ENCODE results near the gene BBIP1. TPM values are rescaled to one million over a fixed set of nuclear protein-coding genes. Genes with fewer than 3 reads are reported as not detected.

Gene BBIP1
- total RNA-seq, 2 experiments from 2014 or later = 32.4 to 34.4 TPM

Other genes with a start within 250 kb of the BBIP1 start
- 59.0 and 70.6 TPM in 2 replicates for gene PDCD4, start 47.3 kb downstream of the BBIP1 start, total RNA-seq (2014; rRNA removed; shearing (Covaris generic))
- 116 and 131 TPM in 2 replicates for gene PDCD4, start 47.3 kb downstream of the BBIP1 start, total RNA-seq (2022)
- 46.7 and 54.1 TPM in 2 replicates for gene SHOC2, start 424 bp upstream of the BBIP1 start, total RNA-seq (2014; rRNA removed; shearing (Covaris generic))
- 92.2 and 109 TPM in 2 replicates for gene SHOC2, start 424 bp upstream of the BBIP1 start, total RNA-seq (2022)
- 0.06 TPM in 1 of 2 replicates, not detected in the other for gene ADRA2A, start 157.8 kb upstream of the BBIP1 start, total RNA-seq (2014; rRNA removed; shearing (Covaris generic))
- not detected in 2 replicates for gene ADRA2A, start 157.8 kb upstream of the BBIP1 start, total RNA-seq (2022)